AG04450 (cell line): ENCODE measurements around the gene NEUROG2. TPM values are rescaled to one million over a fixed set of nuclear protein-coding genes. Genes with fewer than 3 reads are reported as not detected.
A peak's percentile ranks its signal among the peaks of the same experiment; 100 is the strongest.

Experiments used
- CTCF ChIA-PET: fragments of 300-600, 350-600 bp; formaldehyde crosslinking; extraction: SDS; loops from one replicate; lab custom pipeline; 2022; ENCODE audit warnings: antibody characterized with exemption, inconsistent platforms; lab: Charles Lee
- POLR2A ChIA-PET: fragments of 350-600 bp; formaldehyde crosslinking; extraction: SDS; loops from one replicate; lab custom pipeline; 2021; ENCODE audit warnings: antibody characterized with exemption, inconsistent platforms; lab: Yijun Ruan, JAX
- DNase-seq: peaks from one replicate; pipeline ENCODE4 v3.0.0-alpha.2; 2011; ENCODE audit warnings: low read depth, low spot score
- H3K27ac ChIP-seq: one replicate; pipeline ENCODE4 v1.5.1; 2012; ENCODE audit warnings: low read depth, low read length, control low read depth
- H3K27me3 ChIP-seq: one replicate; pipeline ENCODE4 v1.6.0; 2012; ENCODE audit warnings: low read length; ENCODE audit not compliant: control insufficient read depth, insufficient read depth
- H3K4me3 ChIP-seq: 2 replicates; pipeline ENCODE4 v1.5.1; 2011; ENCODE audit warnings: mild to moderate bottlenecking, low read depth, low read length, control low read depth
- H3K9me3 ChIP-seq: 2 replicates; pipeline ENCODE4 v1.5.1; 2012; ENCODE audit warnings: low read length; ENCODE audit not compliant: control insufficient read depth, insufficient read depth
- polyA plus RNA-seq: library from polyadenylated mRNA; depleted of rRNA; stranded (reverse); fragments of >200 nt; gene quantifications from 2 replicates; pipeline ENCODE4 v1.2.3, GENCODE V29; 2011
- TF ChIP-seq, protein P1 (sequence below): IDR thresholded peaks from 2 replicates; pipeline ENCODE4 v1.5.1; 2011; ENCODE audit warnings: low read depth, low read length, control low read depth, inconsistent platforms

The NEUROG2 gene
- polyA plus RNA-seq, 1 experiment = not detected

DNA sequence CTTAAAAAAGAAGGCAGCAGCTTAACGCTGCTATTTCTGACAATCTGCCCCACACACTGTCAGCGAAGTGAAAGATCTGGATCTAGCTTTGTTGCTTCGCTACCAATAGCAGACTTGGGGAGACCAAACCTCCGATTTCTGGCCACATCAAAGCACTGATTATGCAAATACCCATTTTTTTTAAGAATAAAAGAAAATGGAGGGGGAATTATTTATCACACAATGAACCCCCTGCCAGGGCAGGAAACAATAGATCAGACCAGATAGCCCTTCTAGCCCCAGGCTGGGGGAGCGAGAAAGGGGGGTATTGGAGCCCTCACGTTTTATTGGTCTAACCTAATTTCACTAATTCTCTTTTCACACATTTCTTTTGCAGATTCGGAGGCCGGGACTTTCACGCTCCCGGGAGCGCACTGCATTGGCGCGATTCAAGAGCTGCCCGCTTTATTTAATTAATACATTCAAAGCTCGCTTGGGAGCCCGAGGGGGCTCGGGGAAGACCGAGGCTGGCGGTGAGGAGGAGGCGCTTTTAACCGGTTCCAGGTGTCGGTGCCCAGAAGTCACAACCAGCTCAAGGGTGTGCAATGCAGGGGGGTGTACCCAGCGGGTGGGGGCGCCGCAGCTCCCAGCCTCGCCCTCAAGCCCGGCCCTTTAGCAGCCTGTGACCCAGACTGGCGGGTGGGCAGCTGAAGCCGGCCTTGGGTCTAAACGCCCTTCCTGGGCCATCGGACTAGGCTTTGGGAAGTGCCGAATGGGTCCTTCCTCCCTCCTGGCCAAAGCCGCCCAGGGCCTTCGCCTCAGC is 5.5 kb downstream of the NEUROG2 start:
- ChIA-PET CTCF (interaction anchor here (0.7 kb wide), 1 partner anchor 574 kb away, joined by 4 read pairs; no protein-coding TSS in a partner anchor), POLR2A (no interaction called here)
- Histone ChIP-seq H3K27me3 (peaks cover 72% of the 10 kb centered on the region), H3K27ac (no peak overlapping the region), H3K4me3 (no peak overlapping the region), H3K9me3 (peaks cover 9% of the 10 kb centered on the region; the same call in 1 of the 2 replicates)
- no peak for DNase-seq
- TF ChIP-seq, protein P1, sequence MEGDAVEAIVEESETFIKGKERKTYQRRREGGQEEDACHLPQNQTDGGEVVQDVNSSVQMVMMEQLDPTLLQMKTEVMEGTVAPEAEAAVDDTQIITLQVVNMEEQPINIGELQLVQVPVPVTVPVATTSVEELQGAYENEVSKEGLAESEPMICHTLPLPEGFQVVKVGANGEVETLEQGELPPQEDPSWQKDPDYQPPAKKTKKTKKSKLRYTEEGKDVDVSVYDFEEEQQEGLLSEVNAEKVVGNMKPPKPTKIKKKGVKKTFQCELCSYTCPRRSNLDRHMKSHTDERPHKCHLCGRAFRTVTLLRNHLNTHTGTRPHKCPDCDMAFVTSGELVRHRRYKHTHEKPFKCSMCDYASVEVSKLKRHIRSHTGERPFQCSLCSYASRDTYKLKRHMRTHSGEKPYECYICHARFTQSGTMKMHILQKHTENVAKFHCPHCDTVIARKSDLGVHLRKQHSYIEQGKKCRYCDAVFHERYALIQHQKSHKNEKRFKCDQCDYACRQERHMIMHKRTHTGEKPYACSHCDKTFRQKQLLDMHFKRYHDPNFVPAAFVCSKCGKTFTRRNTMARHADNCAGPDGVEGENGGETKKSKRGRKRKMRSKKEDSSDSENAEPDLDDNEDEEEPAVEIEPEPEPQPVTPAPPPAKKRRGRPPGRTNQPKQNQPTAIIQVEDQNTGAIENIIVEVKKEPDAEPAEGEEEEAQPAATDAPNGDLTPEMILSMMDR = no peak

DNA sequence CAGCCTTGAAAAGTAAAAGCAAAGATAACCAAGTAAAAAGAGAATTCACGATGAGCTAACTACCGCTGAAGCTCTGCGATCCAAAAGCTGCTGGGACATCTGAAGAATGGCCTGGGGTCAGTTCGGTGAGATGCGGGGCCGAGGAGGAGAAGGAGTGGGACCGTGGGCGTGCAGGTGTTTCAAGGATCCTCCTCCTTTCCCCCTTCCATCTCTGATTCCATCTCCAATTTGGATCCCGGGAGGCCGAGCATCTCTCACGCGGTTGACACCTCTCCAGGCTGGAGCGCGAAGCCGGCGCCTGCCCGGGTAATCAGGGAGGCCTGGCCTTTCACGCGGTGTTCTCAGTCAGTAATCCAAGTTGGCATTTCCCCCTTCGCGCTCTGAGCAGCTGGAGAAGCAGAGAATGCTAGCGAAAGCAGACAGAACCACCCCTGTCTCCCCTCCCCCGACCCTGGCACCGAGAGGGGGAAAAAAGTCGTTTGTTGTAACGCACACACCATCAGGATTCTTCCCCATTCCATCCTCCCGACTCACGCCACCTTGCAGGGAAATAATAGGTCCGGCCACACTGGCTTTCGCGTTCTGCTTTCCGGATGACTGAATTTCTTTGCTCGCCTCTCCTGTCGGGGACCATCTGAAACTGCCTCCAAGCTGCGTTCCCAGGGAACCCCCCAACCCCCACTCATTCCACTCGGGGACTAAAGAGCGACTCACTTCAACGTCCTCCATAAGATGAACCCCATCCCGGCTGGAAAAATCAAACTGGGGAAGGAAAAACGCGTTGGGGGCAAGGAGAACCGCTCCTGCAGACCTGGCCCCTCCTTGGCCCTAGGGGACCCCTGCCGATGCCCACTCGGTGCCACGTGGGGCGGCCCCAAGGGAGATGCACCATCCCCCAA is 6.5 kb downstream of the NEUROG2 start:
- Histone ChIP-seq H3K27ac (no peak overlapping the region), H3K27me3 (peaks cover 68% of the 10 kb centered on the region), H3K9me3 (peaks cover 9% of the 10 kb centered on the region; the same call in 1 of the 2 replicates), H3K4me3 (peak overlapping the region; percentile 13; the same call in 1 of the 2 replicates)
- POLR2A ChIA-PET = no interaction called here
- CTCF ChIA-PET = interaction anchor here (0.7 to 1.4 kb wide), 2 partner anchors 8 to 575 kb away, joined by 4 read pairs; no protein-coding TSS in a partner anchor
- TF ChIP-seq, protein P1 = no peak
- no peak for DNase-seq

DNA sequence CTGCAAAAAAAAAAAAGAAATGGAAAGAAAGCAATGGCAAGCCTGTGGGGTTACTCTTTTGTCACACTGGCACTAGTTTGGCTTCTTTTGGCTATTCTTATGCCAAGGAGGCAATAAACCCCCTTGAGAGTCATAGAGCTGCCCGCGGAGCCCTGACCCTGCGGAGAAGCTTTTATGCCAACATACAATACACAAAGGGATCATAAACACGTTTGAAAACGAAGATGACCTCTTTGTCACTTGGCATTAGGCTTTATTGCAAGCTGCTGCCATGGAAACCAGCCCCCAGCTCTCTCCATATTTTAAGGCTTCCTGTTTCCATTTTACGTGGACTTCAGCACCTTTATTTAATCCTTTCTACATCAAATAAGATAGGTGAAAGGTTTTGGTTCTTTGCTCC is 7.6 kb downstream of the NEUROG2 start:
- POLR2A ChIA-PET = no interaction called here
- DNase-seq = no peak
- H3K9me3 ChIP-seq = peaks cover 9% of the 10 kb centered on the region; the same call in 1 of the 2 replicates
- CTCF ChIA-PET = interaction anchor here (1.4 kb wide), 1 partner anchor 9 kb away, joined by 4 read pairs; no protein-coding TSS in a partner anchor
- TF ChIP-seq, protein P1 = no peak
- peaks cover 59% of the 10 kb centered on the region for H3K27me3 ChIP-seq
- H3K27ac ChIP-seq = no peak overlapping the region
- no peak overlapping the region for H3K4me3 ChIP-seq

DNA sequence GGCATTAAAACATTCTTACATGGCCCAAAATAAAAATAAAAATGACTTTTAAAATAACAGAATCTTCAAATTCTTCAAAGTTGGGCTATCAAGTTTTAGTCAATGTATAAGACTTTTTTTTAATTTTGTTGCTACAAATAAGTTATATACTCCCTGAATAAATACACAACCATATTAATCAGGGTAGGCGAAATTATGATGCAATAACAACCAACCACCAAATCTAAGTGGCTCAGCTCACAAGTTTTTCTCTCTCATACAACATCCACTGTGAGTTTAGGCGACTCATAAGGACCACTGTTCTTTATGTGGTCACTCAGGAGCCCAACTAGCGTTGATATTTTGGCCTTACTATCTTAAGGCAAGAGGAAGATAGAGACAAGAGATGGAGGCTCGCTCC is 11.2 kb downstream of the NEUROG2 start:
- POLR2A ChIA-PET = no interaction called here
- Histone ChIP-seq H3K9me3 (no peaks in the 10 kb centered on the region), H3K27ac (no peak overlapping the region), H3K4me3 (no peak overlapping the region), H3K27me3 (peaks cover 33% of the 10 kb centered on the region)
- CTCF ChIA-PET = interaction anchor here (1.4 kb wide), 1 partner anchor 19 kb away, joined by 4 read pairs; no protein-coding TSS in a partner anchor
- DNase-seq = no peak
- TF ChIP-seq, protein P1 = no peak
